SH-SY5Y (cell line): Measurements from ENCODE around the gene ZHX3.

Experiments
- GATA2 ChIP-seq: IDR thresholded peaks from 2 replicates; pipeline ENCODE4 v1.6.1; 2011; ENCODE audit warnings: mild to moderate bottlenecking, low read depth, low read length
- GATA3 ChIP-seq: IDR thresholded peaks from 2 replicates; pipeline ENCODE4 v1.6.1; 2011; ENCODE audit warnings: low read depth, mild to moderate bottlenecking, low read length, moderate library complexity

GRCh38 chr20:41290804-41291389, 26.6 kb downstream of the ZHX3 start:
- TF ChIP-seq GATA2, result no peak
- TF ChIP-seq GATA3, result no peak
